Measurements from ENCODE around the gene AAMP. TPM values are rescaled to one million over a fixed set of nuclear protein-coding genes. Genes with fewer than 3 reads are reported as not detected.

AAMP gene
- total RNA-seq, 2 donors from 2014 or later = 96.1 to 137 TPM

DNA sequence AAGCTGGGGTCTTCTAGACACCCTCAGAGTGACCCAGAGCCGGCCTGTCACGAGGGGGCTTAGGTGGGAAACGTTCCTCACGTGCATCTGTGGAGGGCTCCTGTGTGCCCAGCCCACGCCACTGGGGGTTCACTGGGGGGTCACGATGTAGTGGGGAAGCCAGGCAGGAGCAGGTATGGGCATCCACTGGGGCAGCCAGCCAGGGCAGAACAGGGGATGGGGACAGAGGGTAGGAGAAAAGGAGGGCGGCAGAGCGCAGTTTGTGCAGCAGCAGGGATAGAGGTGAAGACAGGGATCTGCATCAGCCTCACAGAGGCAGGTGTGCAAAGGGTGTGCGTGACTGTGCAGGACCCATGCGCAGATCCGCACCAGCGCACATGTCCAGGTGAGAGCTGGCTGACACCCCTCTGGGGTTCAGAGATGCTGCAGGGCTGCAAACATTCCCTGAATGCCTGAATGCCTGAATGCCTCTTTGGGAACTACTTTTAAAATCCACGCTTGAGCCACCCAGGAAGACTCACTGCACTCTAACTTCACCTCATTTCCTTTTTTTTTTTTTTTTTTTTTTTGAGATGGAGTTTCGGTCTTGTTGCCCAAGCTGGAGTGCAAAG, 10.4 kb upstream of the AAMP start:
- Histone ChIP-seq H3K9ac (ENCODE audit: low read depth in 2 of 2, low read length in 2 of 2) (no peak overlapping the region), H3K4me1 (peaks cover 14% of the 10 kb centered on the region), H3K36me3 (peaks cover 50% of the 10 kb centered on the region), H3K27ac (no peak overlapping the region), H3K27me3 (no peaks in the 10 kb centered on the region), H3K4me3 (no peak overlapping the region), H3K9me3 (no peaks in the 10 kb centered on the region)
- intact Hi-C loops (cut with DNase I) = no loop called here
- TF ChIP-seq, protein P1, sequence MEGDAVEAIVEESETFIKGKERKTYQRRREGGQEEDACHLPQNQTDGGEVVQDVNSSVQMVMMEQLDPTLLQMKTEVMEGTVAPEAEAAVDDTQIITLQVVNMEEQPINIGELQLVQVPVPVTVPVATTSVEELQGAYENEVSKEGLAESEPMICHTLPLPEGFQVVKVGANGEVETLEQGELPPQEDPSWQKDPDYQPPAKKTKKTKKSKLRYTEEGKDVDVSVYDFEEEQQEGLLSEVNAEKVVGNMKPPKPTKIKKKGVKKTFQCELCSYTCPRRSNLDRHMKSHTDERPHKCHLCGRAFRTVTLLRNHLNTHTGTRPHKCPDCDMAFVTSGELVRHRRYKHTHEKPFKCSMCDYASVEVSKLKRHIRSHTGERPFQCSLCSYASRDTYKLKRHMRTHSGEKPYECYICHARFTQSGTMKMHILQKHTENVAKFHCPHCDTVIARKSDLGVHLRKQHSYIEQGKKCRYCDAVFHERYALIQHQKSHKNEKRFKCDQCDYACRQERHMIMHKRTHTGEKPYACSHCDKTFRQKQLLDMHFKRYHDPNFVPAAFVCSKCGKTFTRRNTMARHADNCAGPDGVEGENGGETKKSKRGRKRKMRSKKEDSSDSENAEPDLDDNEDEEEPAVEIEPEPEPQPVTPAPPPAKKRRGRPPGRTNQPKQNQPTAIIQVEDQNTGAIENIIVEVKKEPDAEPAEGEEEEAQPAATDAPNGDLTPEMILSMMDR (IDR thresholded peaks at IDR 0.05) = no peak
- DNase-seq = no peak

DNA sequence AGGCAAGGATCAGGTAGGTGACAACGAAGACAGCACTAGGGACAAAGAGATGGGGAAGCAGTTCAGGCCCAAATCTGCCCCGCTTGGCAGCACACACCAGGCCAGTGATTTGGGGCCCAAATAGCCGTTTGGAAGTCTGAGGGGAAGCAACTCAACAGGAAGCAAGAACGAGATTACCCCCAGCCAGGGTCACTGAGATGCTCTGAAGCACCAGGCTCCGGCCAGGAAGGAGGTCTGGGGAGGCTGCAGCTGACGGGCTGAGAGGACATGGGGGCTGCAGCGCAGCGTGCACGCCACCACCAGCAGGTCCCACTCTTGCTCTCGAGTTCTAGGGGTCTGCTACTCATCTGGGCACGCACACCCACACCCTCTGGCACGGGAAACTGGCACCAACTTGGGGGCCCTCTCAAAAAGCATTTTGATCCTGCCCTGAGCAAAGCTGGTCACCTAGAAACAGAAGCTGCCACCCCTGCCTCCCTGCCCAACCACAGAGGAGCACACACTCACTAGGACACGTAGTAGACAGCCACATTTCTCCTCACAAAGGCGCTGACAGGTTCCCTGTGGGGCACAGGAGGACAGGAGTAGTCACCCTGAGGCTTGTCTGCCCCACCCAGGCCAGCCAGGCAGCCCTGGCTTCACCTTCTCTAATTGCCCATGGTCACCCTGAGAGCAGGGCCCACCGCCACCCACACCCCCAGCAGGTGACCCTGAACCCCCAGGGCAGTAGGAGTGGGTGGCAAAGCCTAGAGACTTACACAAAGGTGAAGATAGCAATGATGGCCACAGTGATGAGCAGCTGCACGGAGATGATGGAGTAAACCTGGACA, 8.8 kb upstream of the AAMP start:
- no peak overlapping the region for H3K9ac ChIP-seq (ENCODE audit: low read depth in 2 of 2, low read length in 2 of 2)
- H3K27ac ChIP-seq = no peak overlapping the region
- intact Hi-C loops (cut with DNase I) = no loop called here
- H3K4me1 ChIP-seq = peaks cover 14% of the 10 kb centered on the region
- no peaks in the 10 kb centered on the region for H3K27me3 ChIP-seq
- no peak overlapping the region for H3K4me3 ChIP-seq
- DNase-seq = no peak
- TF ChIP-seq, protein P1 (IDR thresholded peaks at IDR 0.05) = no peak
- H3K9me3 ChIP-seq = no peaks in the 10 kb centered on the region
- peaks cover 58% of the 10 kb centered on the region for H3K36me3 ChIP-seq

DNA sequence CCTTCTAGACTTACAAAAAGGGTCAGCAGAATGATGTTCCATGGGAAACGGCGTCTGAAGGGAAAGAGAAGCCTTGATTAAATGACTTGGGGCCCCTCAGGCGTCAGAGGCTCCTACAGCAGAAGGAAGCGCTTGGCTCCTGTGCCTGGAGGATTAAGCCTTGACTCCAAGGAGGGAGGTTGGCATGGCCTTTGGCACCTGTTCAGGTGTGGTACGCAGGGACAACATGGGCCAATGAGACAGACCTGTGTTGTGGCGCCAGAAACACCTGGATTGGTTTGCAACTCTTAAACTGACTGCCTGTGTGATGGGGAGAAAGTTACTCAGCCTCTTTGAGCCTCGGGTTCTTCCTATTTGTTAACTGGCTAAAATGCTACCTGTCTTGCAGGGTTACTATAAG, 8.0 kb upstream of the AAMP start:
- DNase-seq = no peak
- no peaks in the 10 kb centered on the region for H3K27me3 ChIP-seq
- no peak overlapping the region for H3K4me3 ChIP-seq
- peaks cover 58% of the 10 kb centered on the region for H3K36me3 ChIP-seq
- H3K27ac ChIP-seq = no peak overlapping the region
- intact Hi-C loops (cut with DNase I) = no loop called here
- H3K9me3 ChIP-seq = no peaks in the 10 kb centered on the region
- H3K9ac ChIP-seq (ENCODE audit: low read depth in 2 of 2, low read length in 2 of 2) = no peak overlapping the region
- TF ChIP-seq, protein P1 (IDR thresholded peaks at IDR 0.05) = no peak
- H3K4me1 ChIP-seq = peaks cover 17% of the 10 kb centered on the region

DNA sequence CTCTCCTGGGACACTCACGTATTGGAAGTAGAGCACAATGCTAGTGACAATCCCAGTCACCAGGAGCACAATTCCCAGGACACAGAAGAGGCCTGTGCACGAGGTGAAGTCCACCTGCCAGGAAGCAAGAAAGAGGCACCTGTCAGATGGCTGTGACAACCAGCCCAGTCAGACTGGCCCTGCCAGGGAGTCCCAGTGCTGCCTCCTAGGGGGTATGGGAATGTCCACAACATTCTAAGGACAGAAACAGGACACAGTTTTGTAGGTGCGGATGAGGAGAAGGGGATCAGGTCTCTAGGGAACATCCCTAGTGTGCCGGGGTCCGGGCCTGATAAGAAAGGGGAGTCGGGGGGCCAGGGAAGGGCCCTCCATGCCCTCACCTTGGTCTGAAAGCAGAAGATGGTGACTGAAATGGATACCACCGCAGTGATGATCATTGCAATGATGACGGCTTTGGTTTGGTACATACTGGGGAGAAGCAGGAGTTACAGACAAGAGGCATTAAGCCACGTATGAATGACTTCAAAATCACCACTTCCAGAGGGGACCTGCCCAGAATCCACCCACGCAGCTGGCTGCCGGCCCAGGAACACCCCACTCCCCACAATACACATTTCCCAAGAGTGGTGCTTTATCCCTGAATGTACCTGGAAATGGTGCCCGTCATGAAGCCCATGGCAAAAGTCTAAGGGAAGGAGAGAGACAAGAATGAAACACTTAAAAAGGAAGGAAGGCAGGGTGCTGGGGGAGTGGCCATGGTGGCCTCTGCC, 7.2 kb upstream of the AAMP start:
- no peaks in the 10 kb centered on the region for H3K27me3 ChIP-seq
- TF ChIP-seq, protein P1 (IDR thresholded peaks at IDR 0.05) = no peak
- intact Hi-C loops (cut with DNase I) = no loop called here
- no peak overlapping the region for H3K4me3 ChIP-seq
- H3K9me3 ChIP-seq = no peaks in the 10 kb centered on the region
- DNase-seq = no peak
- no peak overlapping the region for H3K9ac ChIP-seq (ENCODE audit: low read depth in 2 of 2, low read length in 2 of 2)
- peaks cover 22% of the 10 kb centered on the region for H3K4me1 ChIP-seq
- H3K27ac ChIP-seq = no peak overlapping the region
- H3K36me3 ChIP-seq = peaks cover 58% of the 10 kb centered on the region

DNA sequence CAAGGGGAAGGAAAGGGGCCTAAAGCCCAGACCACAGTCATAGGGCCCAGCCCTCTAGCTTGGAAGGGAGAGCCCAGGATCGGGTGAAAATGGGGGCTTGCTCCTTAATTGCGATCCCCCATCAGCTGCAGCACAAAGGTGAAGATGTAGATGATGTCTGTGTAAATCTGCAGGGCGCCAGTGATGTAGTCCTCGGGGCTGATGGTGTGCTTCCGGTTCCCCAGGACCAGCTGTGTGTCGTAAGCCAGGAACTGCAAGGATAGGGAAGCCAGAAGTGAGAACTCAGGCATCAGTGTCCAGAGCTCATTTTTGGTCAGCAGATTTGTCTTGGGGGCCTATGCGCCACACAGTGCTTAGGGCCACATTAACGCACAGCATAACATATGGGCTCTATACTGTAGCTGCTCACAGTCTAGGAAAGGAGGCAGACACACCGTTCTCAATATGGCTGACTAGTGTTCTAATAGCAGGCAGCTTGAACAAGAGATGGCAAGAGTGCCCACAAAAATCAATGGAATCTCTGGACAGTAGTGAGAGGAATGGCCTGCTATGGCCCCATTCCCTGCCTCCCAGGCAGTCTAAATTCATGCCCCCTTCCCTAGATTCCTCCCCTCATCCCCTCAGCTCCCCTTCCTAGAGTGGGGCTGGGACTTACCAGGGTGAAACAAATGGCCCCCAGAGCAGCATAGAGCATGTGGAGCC, 5.6 kb upstream of the AAMP start:
- TF ChIP-seq, protein P1 (IDR thresholded peaks at IDR 0.05) = no peak
- no peak for DNase-seq
- H3K4me1 ChIP-seq = peaks cover 24% of the 10 kb centered on the region
- H3K9me3 ChIP-seq = no peaks in the 10 kb centered on the region
- H3K9ac ChIP-seq (ENCODE audit: low read depth in 2 of 2, low read length in 2 of 2) = peak overlapping the region in 1 of 2 donors; percentile 51
- no peak overlapping the region for H3K4me3 ChIP-seq
- no peaks in the 10 kb centered on the region for H3K27me3 ChIP-seq
- intact Hi-C loops (cut with DNase I) = no loop called here
- no peak overlapping the region for H3K27ac ChIP-seq
- H3K36me3 ChIP-seq = peaks cover 46% of the 10 kb centered on the region

All from colonic mucosa (tissue), 4 donors.